GM23338 (cell line): ENCODE measurements around the gene TSR1. TPM values are rescaled to one million over a fixed set of nuclear protein-coding genes. Genes with fewer than 3 reads are reported as not detected.

ENCODE experiments used
- ATAC-seq: fragments of 200-7000 bp; cut with Tn5 transposase; 3 replicates; pipeline ENCODE4 v1.9.1; 2020
- DNase-seq: peaks from one replicate; pipeline ENCODE4 v3.0.0-alpha.2; 2015; ENCODE audit warnings: low spot score
- H2AFZ ChIP-seq: fragments of 200-600 bp; sonication (generic); 2 replicates; pipeline ENCODE4 v1.8.0; 2016; ENCODE audit warnings: antibody characterized with exemption, mild to moderate bottlenecking, moderate library complexity
- H3F3A ChIP-seq: fragments of 200-600 bp; sonication (generic); replicated peaks from 2 replicates; pipeline ENCODE4 v1.8.0; 2017; ENCODE audit warnings: antibody characterized with exemption, mixed run types, low read depth
- H3K27ac ChIP-seq: fragments of 200-600 bp; sonication (generic); 2 replicates; pipeline ENCODE4 v1.6.1; 2016; ENCODE audit warnings: low read depth
- H3K27me3 ChIP-seq: fragments of 200-600 bp; sonication (generic); 2 replicates; pipeline ENCODE4 v1.8.0; 2016; ENCODE audit warnings: mild to moderate bottlenecking, mixed run types, moderate library complexity; ENCODE audit not compliant: insufficient read depth
- H3K36me3 ChIP-seq: fragments of 200-600 bp; sonication (generic); 2 replicates; pipeline ENCODE4 v1.8.0; 2016; ENCODE audit warnings: mild to moderate bottlenecking; ENCODE audit not compliant: insufficient read depth
- H3K4me1 ChIP-seq: fragments of 200-600 bp; sonication (generic); 2 replicates; pipeline ENCODE4 v1.8.0; 2016; ENCODE audit warnings: mild to moderate bottlenecking, moderate library complexity; ENCODE audit not compliant: insufficient read depth
- H3K4me2 ChIP-seq: fragments of 200-600 bp; sonication (generic); 2 replicates; pipeline ENCODE4 v1.7.1; 2017; ENCODE audit warnings: mixed run types
- H3K4me3 ChIP-seq: fragments of 200-600 bp; sonication (generic); 2 replicates; pipeline ENCODE4 v1.6.1; 2016; ENCODE audit warnings: mixed run types
- H3K79me2 ChIP-seq: fragments of 200-600 bp; sonication (generic); replicated peaks from 2 replicates; pipeline ENCODE4 v1.8.0; 2017; ENCODE audit warnings: mild to moderate bottlenecking; ENCODE audit not compliant: insufficient read depth
- H3K9me2 ChIP-seq: fragments of 200-600 bp; sonication (generic); 2 replicates; pipeline ENCODE4 v1.8.0; 2017; ENCODE audit not compliant: insufficient read depth
- H4K20me1 ChIP-seq: fragments of 200-600 bp; sonication (generic); replicated peaks from 2 replicates; pipeline ENCODE4 v1.8.0; 2017; ENCODE audit warnings: mild to moderate bottlenecking; ENCODE audit not compliant: insufficient read depth
- H3K27ac Mint-ChIP-seq: 2 replicates; pipeline ENCODE4 v1.8.0; 2020; ENCODE audit warnings: inconsistent platforms, mild to moderate bottlenecking, moderate library complexity, mixed read lengths
- H3K27me3 Mint-ChIP-seq: 3 replicates; pipeline ENCODE4 v1.8.0; 2022; ENCODE audit warnings: low read depth, mild to moderate bottlenecking, moderate library complexity, mixed read lengths, inconsistent platforms; ENCODE audit not compliant: insufficient read depth, poor library complexity
- H3K36me3 Mint-ChIP-seq: 3 replicates; pipeline ENCODE4 v1.8.0; 2021; ENCODE audit warnings: low read depth, mild to moderate bottlenecking, inconsistent platforms, moderate library complexity, mixed read lengths
- H3K4me1 Mint-ChIP-seq: 3 replicates; pipeline ENCODE4 v1.8.0; 2020; ENCODE audit warnings: mild to moderate bottlenecking, inconsistent platforms, mixed read lengths
- H3K4me3 Mint-ChIP-seq: 3 replicates; pipeline ENCODE4 v1.8.0; 2021; ENCODE audit warnings: moderate library complexity, mild to moderate bottlenecking, inconsistent platforms, mixed read lengths
- H3K9me3 Mint-ChIP-seq: 3 replicates; pipeline ENCODE4 v1.8.0; 2020; ENCODE audit warnings: moderate library complexity, mild to moderate bottlenecking, inconsistent platforms, mixed read lengths
- CREB1 ChIP-seq: fragments of 250-450 bp; sonication (Bioruptor Pico); IDR thresholded peaks from 2 replicates; pipeline ENCODE4 v1.5.0; 2020; ENCODE audit warnings: low read depth, mild to moderate bottlenecking, moderate library complexity
- CTCF ChIP-seq, 2 experiments: fragments of 200-600 bp in 1 of 2; sonication (generic) in 1 of 2; conservative IDR thresholded peaks; 2 replicates each; pipeline versions ENCODE4 v1.5.1 to v1.6.1; 2016 to 2017; ENCODE audit warnings: antibody characterized with exemption in 2 of 2, low read depth in 2 of 2, mild to moderate bottlenecking in 2 of 2, moderate library complexity in 1 of 2
- EZH2 ChIP-seq: fragments of 200-600 bp; sonication (generic); IDR thresholded peaks from one replicate; pipeline ENCODE4 v1.8.0; 2017; ENCODE audit warnings: antibody characterized with exemption, mild to moderate bottlenecking, low read depth; ENCODE audit not compliant: unreplicated experiment
- EZH2phosphoT487 ChIP-seq: fragments of 200-600 bp; sonication (generic); IDR thresholded peaks from one replicate; pipeline ENCODE4 v1.8.1; 2018; ENCODE audit warnings: antibody characterized with exemption; ENCODE audit not compliant: unreplicated experiment
- NANOG ChIP-seq: IDR thresholded peaks from 2 replicates; pipeline ENCODE4 v1.6.1; 2016; ENCODE audit warnings: antibody characterized with exemption, borderline replicate concordance
- ZNF114 ChIP-seq: fragments of 250-450 bp; sonication (Bioruptor Pico); IDR thresholded peaks from 2 replicates; pipeline ENCODE4 v1.5.0; 2020; ENCODE audit warnings: mild to moderate bottlenecking, moderate library complexity
- ZNF462 ChIP-seq: fragments of 250-450 bp; sonication (Bioruptor Pico); IDR thresholded peaks from 2 replicates; pipeline ENCODE4 v1.5.0; 2020; ENCODE audit warnings: mild to moderate bottlenecking, moderate library complexity
- polyA plus RNA-seq: library from polyadenylated mRNA; unstranded; fragments of >200 nt; fragmentation: Nextera tagmentation; extraction: Ambion mirVana; gene quantifications from 2 replicates; pipeline ENCODE4 v1.2.1, GENCODE V29; 2016
- total RNA-seq: library from RNA; depleted of rRNA; stranded (reverse); fragments of >200 nt; shearing (Covaris generic); gene quantifications from 2 replicates; pipeline ENCODE4 v1.2.3, GENCODE V29; 2014
- TF ChIP-seq, protein P1 (sequence below): IDR thresholded peaks from 2 replicates; pipeline ENCODE4 v1.6.1; 2016; ENCODE audit warnings: antibody characterized with exemption

TSR1 gene
- total and polyA plus RNA-seq, 2 experiments from 2014 or later = 36.9 to 108 TPM

- peaks cover 25% of the 10 kb centered on the region for H4K20me1 ChIP-seq
- H3K27me3 ChIP-seq = no peaks in the 10 kb centered on the region
- ATAC-seq (no peak), DNase-seq (no peak)
- Mint-ChIP-seq H3K36me3 (peaks cover 51% of the 10 kb centered on the region), H3K4me3 (no peak overlapping the region), H3K4me1 (peaks cover 7% of the 10 kb centered on the region), H3K9me3 (no peaks in the 10 kb centered on the region), H3K27ac (no peak overlapping the region), H3K27me3 (no peaks in the 10 kb centered on the region)
- H3K9me2 ChIP-seq = no peaks in the 10 kb centered on the region
- H2AFZ ChIP-seq = no peak overlapping the region
- peaks cover 8% of the 10 kb centered on the region; the same call in 1 of the 2 replicates for H3K36me3 ChIP-seq
- TF ChIP-seq CTCF (conservative IDR thresholded peaks at IDR 0.05; ENCODE audit: low read depth in 2 of 2) (no peak), EZH2 (no peak)
- TF ChIP-seq, protein P1, sequence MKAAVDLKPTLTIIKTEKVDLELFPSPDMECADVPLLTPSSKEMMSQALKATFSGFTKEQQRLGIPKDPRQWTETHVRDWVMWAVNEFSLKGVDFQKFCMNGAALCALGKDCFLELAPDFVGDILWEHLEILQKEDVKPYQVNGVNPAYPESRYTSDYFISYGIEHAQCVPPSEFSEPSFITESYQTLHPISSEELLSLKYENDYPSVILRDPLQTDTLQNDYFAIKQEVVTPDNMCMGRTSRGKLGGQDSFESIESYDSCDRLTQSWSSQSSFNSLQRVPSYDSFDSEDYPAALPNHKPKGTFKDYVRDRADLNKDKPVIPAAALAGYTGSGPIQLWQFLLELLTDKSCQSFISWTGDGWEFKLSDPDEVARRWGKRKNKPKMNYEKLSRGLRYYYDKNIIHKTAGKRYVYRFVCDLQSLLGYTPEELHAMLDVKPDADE = no peak
- H3K4me2 ChIP-seq = no peak overlapping the region
- peaks cover 2% of the 10 kb centered on the region; the same call in 1 of the 2 replicates for H3K4me1 ChIP-seq
- peaks cover 4% of the 10 kb centered on the region for H3F3A ChIP-seq
- H3K27ac ChIP-seq = no peak overlapping the region
- peaks cover 45% of the 10 kb centered on the region for H3K79me2 ChIP-seq
- no peak overlapping the region for H3K4me3 ChIP-seq
These were observed 39.2 kb downstream of the TSR1 start for GRCh38 chr17:2297023-2297422.

DNA sequence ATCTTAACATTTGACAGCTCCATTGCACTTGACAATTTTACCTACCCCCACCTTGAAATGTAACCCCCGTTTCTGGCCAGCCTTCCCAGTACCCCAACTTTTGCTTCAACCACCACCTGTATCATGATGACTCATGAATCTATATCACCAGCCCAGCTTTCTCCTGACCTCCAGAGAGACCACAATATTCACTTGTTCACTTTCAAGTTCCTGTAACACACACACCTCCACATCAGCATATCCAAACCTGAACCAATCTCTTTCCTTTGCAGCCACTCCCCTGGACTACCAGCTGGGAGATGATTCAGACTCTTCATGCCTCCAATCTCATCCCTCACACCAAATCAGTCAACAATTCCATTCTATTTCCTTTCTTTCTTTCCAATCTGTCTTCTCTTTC lies 40.7 kb downstream of the TSR1 start:
- H3K36me3 Mint-ChIP-seq = peaks cover 63% of the 10 kb centered on the region

More for the DNA sequence above, 40.7 kb downstream of the TSR1 start:
- DNase-seq (no peak), ATAC-seq (no peak)
- H3K4me1 Mint-ChIP-seq = peaks cover 7% of the 10 kb centered on the region; the same call in 2 of the 3 replicates
- H3K36me3 ChIP-seq = peaks cover 18% of the 10 kb centered on the region
- H3K4me3 ChIP-seq = no peak overlapping the region
- peaks cover 12% of the 10 kb centered on the region for H4K20me1 ChIP-seq
- H3F3A ChIP-seq = peaks cover 4% of the 10 kb centered on the region; the same call in 1 of the 2 replicates
- no peak overlapping the region for H3K27ac ChIP-seq
- H2AFZ ChIP-seq = no peak overlapping the region
- H3K4me1 ChIP-seq = no peaks in the 10 kb centered on the region
- H3K4me3 Mint-ChIP-seq = no peak overlapping the region
- no peaks in the 10 kb centered on the region for H3K27me3 ChIP-seq
- H3K79me2 ChIP-seq = peaks cover 31% of the 10 kb centered on the region
- TF ChIP-seq ZNF462 (no peak), EZH2phosphoT487 (no peak), ZNF114 (CRISPR knock-in tag) (no peak), NANOG (no peak), CREB1 (no peak)
- H3K27me3 Mint-ChIP-seq = no peaks in the 10 kb centered on the region
- H3K4me2 ChIP-seq = no peak overlapping the region
- no peaks in the 10 kb centered on the region for H3K9me2 ChIP-seq
- no peaks in the 10 kb centered on the region for H3K9me3 Mint-ChIP-seq
- no peak overlapping the region; the same call in 1 of the 2 replicates for H3K27ac Mint-ChIP-seq
